GM15510 (cell line): ENCODE data around the gene MLN.

Source experiments
- POLR2A ChIP-seq: IDR thresholded peaks from 3 replicates; pipeline ENCODE4 v1.6.1; 2011; ENCODE audit warnings: borderline replicate concordance; ENCODE audit not compliant: insufficient read length; ENCODE audit errors: extremely low read depth

The MLN gene

GRCh38 chr6:33822575-33823395 is 19.0 kb upstream of the MLN start:
- no peak for TF ChIP-seq POLR2A

- TF ChIP-seq POLR2A = no peak
Measured at GRCh38 chr6:33820784-33821520, 17.1 kb upstream of the MLN start.

GRCh38 chr6:33820243-33820642 is 16.4 kb upstream of the MLN start:
- TF ChIP-seq POLR2A = no peak

GRCh38 chr6:33819021-33819420 is 15.2 kb upstream of the MLN start:
- no peak for TF ChIP-seq POLR2A

- TF ChIP-seq POLR2A = no peak
Measured at GRCh38 chr6:33818293-33818692, 14.5 kb upstream of the MLN start.

GRCh38 chr6:33817489-33817888 is 13.7 kb upstream of the MLN start:
- no peak for TF ChIP-seq POLR2A

- no peak for TF ChIP-seq POLR2A
Measured at GRCh38 chr6:33816911-33817310, 13.1 kb upstream of the MLN start.

GRCh38 chr6:33815854-33816253 is 12.1 kb upstream of the MLN start:
- TF ChIP-seq POLR2A = no peak

- TF ChIP-seq POLR2A = no peak
Measured at GRCh38 chr6:33813990-33814985, 10.5 kb upstream of the MLN start.

GRCh38 chr6:33813246-33813904 is 9.6 kb upstream of the MLN start:
- TF ChIP-seq POLR2A = no peak

- no peak for TF ChIP-seq POLR2A
Measured at GRCh38 chr6:33812669-33813068, 8.9 kb upstream of the MLN start.

- TF ChIP-seq POLR2A = no peak
Measured at GRCh38 chr6:33809594-33809993, 5.8 kb upstream of the MLN start.

- TF ChIP-seq POLR2A = no peak
Measured at GRCh38 chr6:33808641-33809180, 4.9 kb upstream of the MLN start.

GRCh38 chr6:33807606-33808005 is 3.8 kb upstream of the MLN start:
- TF ChIP-seq POLR2A = no peak
